GM18511 (cell line): ENCODE results near the gene DCTN3.

Experiments
- ATAC-seq: cut with Tn5 transposase; IDR thresholded peaks from one replicate; pipeline ENCODE4 v1.9.1; 2021; ENCODE audit warnings: mild to moderate bottlenecking, moderate library complexity; ENCODE audit not compliant: unreplicated experiment

Gene DCTN3

GRCh38 chr9:34620061-34620994 lies at the start of gene DCTN3:
Gene DCTN3 (minus strand): TSS chr9:34620495. CDS start chr9:34620464, 31 bp downstream.
- peak; percentile 99 for ATAC-seq

GRCh38 chr9:34665381-34666250 lies 45.3 kb upstream of the DCTN3 start:
- ATAC-seq: peak; percentile 75

- peak; percentile 34 for ATAC-seq
Measured at GRCh38 chr9:34665067-34665380, 44.7 kb upstream of the DCTN3 start.

DNA sequence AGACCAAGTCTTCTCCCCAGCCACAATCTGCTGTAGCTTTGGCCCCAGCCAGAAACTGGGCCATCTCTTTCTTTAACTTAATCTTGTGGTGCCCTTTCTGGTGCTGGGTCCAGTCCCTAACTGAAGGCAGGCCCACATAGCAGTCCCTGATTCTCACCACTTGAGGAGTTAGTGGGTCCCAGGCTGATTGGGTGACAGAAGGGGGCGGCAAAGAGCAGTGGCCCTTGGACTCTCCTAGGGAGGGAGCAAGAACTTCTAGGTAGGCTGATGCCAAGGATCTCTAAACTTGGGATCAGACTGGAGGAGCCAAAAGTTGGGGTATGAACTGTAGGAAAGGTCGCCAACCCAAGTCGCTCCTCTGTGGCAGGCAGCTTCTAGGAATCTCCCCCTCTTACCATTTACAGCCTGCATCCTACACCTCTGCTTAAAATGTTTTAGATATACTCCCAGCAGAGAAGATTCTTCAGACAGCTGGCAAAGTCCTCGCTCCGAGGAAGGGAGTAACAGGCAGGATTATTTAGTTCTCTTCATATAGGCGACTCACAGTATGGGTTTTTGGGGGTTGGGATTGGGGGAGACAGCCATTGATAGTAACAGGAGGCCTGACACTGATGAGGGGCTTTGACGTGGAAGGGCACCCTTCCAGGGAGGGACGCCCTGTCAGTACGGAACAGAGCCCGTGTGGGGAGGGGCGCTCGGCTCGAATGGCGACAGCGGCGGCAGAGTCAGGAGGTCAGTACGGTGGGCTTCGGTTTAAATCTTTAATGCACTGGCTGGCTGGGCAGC lies 44.2 kb upstream of the DCTN3 start:
- peak; percentile 59 for ATAC-seq

DNA sequence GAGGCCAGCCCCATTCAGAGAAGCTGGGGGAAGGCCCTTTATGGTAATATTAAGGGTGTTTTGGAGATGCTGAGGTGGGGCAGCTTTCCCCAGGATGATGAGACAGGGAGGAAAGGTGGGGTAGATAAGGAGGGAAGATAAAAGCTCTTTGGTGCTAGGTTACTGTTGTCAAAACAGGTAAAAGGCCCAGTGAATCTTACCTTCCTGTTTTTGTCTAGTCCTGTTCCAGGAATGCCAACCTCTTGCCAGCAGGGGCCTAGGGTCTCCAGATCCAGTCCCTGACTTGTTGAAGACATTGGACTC lies 43.0 kb upstream of the DCTN3 start:
- ATAC-seq: no peak

GRCh38 chr9:34662526-34663302 lies 42.4 kb upstream of the DCTN3 start, which contains the start of gene CCL27:
Gene CCL27 (minus strand): TSS chr9:34662657. CDS start chr9:34662633, 24 bp downstream.
- no peak for ATAC-seq

- no peak for ATAC-seq
Measured at GRCh38 chr9:34659592-34660253, 39.4 kb upstream of the DCTN3 start.

DNA sequence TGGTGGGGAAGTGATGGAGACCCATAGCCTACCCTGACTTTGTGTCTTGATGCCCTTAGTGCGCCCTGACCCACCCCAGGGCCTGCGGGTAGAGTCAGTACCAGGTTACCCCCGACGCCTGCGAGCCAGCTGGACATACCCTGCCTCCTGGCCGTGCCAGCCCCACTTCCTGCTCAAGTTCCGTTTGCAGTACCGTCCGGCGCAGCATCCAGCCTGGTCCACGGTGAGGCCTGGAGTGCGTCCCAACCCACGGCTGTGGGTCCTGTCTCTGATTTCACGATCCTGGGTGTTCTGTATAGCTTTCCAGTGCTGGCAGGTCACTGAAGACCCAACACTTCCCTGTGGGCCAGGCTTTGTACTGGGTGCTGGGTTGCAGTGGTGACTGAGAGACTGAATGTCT lies 38.2 kb upstream of the DCTN3 start:
- ATAC-seq: no peak

DNA sequence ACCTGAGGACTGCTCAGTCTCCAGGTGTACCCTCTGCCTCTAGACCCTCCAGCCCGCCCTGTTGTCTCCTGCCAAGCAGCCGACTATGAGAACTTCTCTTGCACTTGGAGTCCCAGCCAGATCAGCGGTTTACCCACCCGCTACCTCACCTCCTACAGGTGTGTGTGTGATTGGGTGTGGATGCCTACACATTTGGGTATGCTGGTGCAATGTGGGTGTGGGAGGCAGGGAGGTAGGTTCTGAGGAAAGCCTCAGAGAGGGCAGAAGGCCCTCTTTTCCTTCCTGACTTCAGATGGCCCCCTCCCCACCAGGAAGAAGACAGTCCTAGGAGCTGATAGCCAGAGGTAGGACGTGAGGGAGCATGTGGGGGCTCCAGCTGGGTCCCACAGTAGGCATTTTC lies 36.7 kb upstream of the DCTN3 start:
- no peak for ATAC-seq

- ATAC-seq: no peak
Measured at GRCh38 chr9:34655394-34655793, 35.1 kb upstream of the DCTN3 start.

DNA sequence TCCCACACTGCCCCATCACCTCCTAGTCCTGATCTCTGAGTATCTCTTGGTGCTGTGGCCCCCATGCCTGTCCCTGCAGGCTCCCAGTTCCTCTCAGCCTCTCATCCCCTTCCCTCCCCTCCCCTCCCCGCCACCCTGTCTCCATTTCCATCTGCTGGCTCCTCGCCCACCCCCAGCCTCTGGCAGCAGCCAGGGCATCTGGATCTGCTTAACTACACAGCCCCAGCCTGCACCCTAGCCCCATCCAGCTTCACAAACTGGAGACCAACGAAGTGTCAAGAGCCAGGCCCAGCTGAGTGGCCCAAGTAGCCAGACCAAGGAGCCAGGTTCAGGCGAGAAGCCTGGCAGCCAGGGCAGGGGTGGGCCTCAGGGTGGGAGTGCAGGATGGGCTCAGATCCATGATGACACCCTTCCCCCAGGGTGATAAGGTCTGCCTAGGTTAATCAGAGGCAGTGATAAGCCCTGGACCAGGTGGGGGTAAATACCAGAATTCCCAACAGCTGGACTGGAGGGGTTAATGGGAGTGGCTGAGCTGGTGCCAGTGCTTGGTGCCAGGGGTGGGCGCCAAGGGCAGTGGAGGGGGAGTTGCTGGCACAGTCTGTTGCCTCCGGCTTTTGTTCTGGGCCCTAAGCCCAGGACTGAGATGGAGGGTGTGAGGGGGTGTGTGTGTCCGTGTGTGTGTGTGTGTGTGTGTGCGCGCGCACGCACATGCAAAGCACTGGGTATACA lies 34.2 kb upstream of the DCTN3 start:
- ATAC-seq: no peak

- ATAC-seq: no peak
Measured at GRCh38 chr9:34653151-34654072, 33.1 kb upstream of the DCTN3 start.

- ATAC-seq: no peak
Measured at GRCh38 chr9:34652602-34653000, 32.3 kb upstream of the DCTN3 start.

DNA sequence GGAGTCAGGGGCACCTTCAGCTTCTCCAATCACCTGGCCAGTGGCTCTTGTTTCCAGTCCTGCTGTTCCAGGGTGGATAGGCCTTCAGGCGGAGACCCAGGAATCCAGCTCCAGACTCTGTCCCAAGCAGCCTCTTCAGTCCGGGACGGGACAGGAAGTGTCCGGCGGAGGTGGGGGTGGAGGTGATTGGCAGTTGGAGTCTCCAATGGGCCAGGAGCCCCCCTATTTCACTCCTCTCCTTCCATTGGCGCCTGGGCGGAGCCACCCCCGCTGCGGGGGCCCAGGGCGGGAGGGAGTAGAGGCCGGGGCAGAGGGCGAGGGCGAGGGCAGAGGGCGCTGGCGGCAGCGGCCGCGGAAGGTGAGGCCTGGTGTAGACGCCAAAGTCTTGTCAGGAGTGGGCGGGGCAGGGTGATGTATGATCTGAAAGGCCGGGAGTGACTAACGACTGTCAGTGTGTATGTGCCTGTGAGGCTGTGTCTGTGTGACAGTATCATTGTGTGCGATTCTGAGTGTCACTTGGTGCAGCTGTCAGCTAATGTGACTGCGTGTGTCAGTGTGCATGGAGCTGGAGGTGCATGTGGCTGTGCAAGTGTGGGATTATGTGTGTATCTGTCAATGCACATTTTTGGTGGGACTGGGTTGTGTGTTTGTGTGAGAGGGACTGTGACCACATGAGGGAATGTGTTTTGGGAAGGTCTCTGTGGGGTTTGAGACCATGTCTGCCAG lies 31.7 kb upstream of the DCTN3 start, which contains the start of gene IL11RA:
TSS of gene IL11RA (plus strand) at position 310 of the 726 bp plus-strand sequence. CDS start 3,033 bp downstream, outside the sequence.
- ATAC-seq: no peak

GRCh38 chr9:34651321-34651720 lies 31.0 kb upstream of the DCTN3 start:
- ATAC-seq: no peak

- ATAC-seq: no peak
Measured at GRCh38 chr9:34650816-34651215, 30.5 kb upstream of the DCTN3 start.

DNA sequence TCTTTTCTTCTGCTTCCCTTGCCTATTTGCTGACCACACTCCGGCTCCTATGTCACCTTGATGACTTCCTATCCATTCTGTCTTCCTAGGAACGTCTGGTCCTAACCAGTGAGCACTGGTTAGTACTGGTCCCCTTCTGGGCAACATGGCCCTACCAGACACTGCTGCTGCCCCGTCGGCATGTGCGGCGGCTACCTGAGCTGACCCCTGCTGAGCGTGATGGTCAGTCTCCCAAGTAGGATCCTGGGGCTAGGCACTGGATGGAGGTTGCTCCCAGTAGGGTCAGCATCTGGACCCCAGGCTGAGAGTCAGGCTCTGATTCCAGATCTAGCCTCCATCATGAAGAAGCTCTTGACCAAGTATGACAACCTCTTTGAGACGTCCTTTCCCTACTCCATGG lies 28.4 kb upstream of the DCTN3 start:
- no peak for ATAC-seq
